HG03196 (cell line): Measurements from ENCODE around the gene ABI3.
"Not testable (repeated sequence)": the region's sequence is repeated elsewhere in the genome, so short reads cannot be mapped to it uniquely, and the experiment has no call there.

Experiments used
- ATAC-seq: cut with Tn5 transposase; IDR thresholded peaks from one replicate; pipeline ENCODE4 v1.9.1; 2021; ENCODE audit not compliant: unreplicated experiment

The ABI3 gene, protein sequence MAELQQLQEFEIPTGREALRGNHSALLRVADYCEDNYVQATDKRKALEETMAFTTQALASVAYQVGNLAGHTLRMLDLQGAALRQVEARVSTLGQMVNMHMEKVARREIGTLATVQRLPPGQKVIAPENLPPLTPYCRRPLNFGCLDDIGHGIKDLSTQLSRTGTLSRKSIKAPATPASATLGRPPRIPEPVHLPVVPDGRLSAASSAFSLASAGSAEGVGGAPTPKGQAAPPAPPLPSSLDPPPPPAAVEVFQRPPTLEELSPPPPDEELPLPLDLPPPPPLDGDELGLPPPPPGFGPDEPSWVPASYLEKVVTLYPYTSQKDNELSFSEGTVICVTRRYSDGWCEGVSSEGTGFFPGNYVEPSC

DNA sequence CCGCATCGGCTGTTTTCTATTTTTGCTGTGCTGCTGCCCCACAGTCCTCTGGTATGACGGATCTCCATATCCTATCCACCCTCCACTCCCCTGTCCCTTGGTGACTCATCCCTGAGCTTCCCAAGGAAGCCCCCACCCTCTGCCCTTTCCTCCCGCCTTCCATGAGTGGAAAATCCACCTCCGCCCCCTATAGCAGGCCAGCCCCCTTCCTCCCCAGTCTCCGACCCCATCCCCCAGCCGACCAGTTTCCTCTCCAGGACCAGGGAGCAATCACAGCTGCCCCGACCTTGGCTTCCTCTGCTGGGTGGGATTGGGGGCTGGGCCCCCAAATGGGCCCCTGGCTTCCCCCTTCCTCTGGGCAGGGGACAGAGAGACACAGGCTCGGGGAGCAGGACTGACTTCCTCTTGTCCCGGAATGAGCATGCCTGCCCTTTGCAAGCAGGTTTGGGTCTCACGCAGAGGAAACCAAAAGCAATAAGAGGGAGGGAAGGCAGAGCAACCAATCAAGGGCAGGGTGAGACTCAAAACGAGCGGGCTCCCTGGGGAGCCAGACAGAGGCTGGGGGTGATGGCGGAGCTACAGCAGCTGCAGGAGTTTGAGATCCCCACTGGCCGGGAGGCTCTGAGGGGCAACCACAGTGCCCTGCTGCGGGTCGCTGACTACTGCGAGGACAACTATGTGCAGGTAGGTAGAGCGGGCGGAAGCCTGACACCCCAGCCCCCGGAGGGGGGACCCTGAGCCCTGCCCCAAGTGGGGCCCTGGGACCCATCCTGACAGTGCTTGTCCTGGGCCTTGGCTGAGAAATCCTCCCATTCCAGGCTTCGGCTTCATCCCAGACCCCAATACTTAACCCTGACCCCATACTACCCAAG is at the start of gene ABI3, which contains the start of gene GNGT2:
ABI3 (plus strand) TSS at position 550 of the 872 bp plus-strand sequence; CDS start at position 568, 18 bp downstream.
GNGT2 (minus strand) TSS at position 417 of the 872 bp plus-strand sequence. CDS start 3,152 bp downstream, outside the sequence.
- ATAC-seq, result peak; percentile 71

- no peak for ATAC-seq
Measured at GRCh38 chr17:49162866-49163265, 47.6 kb upstream of the ABI3 start.

GRCh38 chr17:49165143-49165542 is 45.4 kb upstream of the ABI3 start:
- ATAC-seq, result no peak

- ATAC-seq, result no peak
Measured at GRCh38 chr17:49168706-49169105, 41.8 kb upstream of the ABI3 start.

GRCh38 chr17:49170216-49170615 is 40.3 kb upstream of the ABI3 start:
- no peak for ATAC-seq

DNA sequence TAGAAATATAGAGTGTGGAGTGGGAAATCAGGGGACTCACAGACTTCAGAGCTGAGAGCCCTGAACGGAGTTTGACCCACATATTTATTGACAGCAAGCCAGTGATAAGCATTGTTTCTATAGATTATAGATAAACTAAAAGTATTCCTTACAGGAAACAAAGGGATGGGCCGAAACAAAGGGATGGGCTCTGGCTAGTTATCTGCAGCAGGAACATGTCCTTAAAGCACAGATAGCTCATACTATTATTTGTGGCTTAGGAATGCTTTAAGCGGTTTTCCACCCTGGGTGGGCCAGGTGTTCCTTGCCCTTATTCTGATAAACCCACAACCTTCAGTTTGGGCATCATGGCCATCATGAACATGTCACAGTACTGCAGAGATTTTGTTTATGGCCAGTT is 39.8 kb upstream of the ABI3 start:
- ATAC-seq, result not testable (repeated sequence)

- ATAC-seq, result not testable (repeated sequence)
Measured at GRCh38 chr17:49175978-49176377, 34.5 kb upstream of the ABI3 start.

GRCh38 chr17:49180303-49180702 is 30.2 kb upstream of the ABI3 start:
- no peak for ATAC-seq

DNA sequence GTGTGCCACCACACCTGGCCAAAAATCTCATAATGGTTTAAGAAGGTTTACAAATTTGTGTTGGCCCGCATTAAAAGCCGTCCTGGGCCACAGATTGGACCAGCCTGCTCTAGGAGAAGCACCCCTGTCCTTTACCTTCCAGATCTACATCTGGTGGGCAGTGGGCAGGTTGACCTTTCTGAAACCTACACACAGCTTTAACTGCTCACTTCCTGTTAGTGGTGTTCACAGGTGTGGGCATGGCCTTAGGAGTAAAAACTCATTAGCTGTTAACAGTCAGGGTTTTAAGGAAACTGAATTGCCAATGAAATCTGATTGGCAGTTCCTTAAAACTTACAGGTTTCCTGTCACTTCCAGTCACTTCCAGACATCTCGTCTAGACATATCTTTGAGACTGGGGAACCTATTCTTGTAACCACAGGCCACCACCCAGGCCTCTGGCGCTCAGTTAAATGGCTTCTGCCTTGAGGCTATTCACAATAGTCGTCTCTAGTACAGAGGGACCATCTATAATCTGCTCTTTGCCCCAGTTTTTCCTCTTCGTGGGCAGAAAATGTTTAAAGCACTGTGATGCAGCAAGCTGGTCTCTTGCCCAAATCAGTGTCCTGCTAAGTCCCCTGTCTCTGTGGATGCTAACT is 29.4 kb upstream of the ABI3 start:
- no peak for ATAC-seq

DNA sequence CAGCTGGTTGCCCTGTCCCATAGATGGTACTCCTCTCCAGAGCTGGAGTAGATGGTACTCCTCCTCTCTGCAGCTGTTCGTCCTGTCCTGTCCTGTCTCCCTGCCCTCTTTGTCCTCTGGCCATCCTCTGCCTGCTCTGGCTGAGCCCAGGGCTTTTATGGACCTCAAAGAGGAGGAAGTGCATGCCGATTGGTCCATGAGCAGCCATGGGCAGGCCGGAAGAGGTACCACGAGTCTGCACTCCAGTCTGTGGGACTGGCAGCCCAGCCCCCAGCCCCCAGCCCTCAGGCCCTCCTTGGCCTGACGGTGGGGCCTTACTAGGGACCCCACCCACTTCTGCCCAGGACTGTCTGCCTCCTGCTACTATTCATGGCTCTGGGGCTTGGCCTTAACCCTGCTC is 27.2 kb upstream of the ABI3 start:
- no peak for ATAC-seq

DNA sequence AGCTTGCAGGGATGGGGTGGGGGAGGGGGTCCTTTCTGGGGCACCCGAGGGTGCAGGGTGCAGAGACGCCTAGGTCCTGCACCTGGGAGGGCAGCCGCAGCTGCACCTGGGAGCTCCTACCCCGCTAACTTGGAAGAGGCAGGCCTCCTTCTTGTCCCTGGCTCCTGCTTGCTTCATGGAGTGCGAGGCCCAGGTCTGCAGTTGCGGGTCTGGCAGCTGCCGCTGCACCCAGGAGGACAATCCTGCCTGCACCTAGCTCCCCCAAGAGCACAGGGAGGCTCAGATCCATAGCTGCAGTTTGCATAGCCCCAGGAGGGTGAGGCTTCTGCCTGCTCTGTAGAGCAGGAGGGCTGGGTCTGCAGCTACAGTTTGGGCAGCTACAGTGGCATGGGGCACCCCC is 26.7 kb upstream of the ABI3 start:
- ATAC-seq, result no peak

DNA sequence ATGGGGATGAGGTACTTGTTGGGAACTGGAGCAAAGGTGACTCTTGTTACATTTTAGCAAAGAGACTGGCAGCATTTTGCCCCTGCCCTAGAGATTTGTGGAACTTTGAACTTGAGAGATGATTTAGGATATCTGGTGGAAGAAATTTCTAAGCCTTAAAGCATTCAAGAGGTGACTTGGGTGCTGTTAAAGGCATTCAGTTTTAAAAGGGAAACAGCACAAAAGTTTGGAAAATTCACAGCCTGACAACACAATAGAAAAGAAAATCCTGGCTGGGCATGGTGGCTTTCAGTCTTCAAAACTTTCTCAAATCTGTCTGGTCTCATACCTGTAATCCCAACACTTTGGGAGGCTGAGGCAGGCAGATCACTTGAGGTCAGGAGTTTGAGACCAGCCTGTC is 26.0 kb upstream of the ABI3 start:
- not testable (repeated sequence) for ATAC-seq

- ATAC-seq, result not testable (repeated sequence)
Measured at GRCh38 chr17:49185381-49185780, 25.1 kb upstream of the ABI3 start.

- no peak for ATAC-seq
Measured at GRCh38 chr17:49187301-49187700, 23.2 kb upstream of the ABI3 start.

- no peak for ATAC-seq
Measured at GRCh38 chr17:49190932-49191331, 19.6 kb upstream of the ABI3 start.

- peak; percentile 6 for ATAC-seq
Measured at GRCh38 chr17:49191409-49191916, 19.0 kb upstream of the ABI3 start.

DNA sequence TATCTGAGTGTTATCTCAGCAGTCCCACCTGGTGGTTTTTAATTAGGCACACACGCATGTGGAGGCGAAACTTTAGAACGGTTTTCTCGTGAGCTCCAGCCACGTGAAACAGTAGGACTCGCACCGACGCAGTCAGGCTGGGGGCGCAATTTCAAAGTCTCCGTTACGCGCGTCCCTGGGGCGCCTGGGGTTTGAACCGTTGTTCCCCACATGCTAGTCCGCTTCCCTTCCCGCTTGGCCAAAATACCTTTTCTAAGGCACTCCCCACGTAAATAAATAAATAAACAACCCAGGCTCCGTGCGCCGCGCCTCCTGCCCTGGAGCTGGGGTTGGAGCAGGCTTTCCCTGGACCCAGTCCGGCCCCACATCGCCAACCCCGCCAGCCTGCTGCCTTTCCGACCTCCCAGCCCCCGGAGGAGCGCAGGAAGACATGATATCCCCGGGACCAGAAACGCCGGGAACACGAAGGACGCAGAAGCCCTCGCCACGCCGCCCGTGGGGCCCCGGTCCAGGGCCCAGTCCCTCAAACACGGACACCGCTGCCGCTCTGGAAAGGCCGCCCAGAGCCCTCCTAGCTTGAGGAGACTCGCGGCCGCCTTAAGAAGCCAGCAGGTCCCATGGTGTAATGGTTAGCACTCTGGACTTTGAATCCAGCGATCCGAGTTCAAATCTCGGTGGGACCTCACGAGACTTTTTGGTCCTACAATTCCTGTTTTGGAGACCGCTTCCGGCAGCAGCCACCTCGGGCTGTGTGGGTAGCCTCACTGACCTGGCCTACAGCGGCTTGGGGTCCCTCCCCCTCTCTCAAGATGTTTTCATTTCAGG is 18.4 kb upstream of the ABI3 start:
- ATAC-seq, result peak; percentile 47

GRCh38 chr17:49193513-49194296 is 16.8 kb upstream of the ABI3 start:
- peak; percentile 23 for ATAC-seq

- no peak for ATAC-seq
Measured at GRCh38 chr17:49194297-49194607, 16.3 kb upstream of the ABI3 start.

DNA sequence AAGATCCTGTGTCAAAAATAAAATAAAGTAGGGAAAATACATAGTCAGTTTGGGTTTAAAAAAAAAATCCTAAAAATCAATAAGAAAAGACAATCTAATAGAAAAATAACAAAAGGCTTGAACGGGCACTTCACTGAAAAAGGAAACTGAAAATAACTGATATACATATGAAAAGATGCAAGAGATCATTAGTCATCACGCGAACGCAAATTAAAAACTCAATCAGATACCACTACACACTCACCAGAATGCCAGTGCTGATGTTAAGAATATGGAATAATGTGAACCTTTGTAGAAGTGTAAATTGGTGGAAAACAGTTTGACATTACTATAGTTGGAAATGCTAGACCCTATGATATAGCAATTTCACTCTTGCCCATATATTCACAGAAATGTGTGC is 14.8 kb upstream of the ABI3 start:
- ATAC-seq, result no peak
